Thymus (tissue), 11 donors: ENCODE results near the gene ANKS1B. TPM values are rescaled to one million over a fixed set of nuclear protein-coding genes. Genes with fewer than 3 reads are reported as not detected.

ENCODE experiments used
- DNase-seq, 9 donors: peaks; one replicate each; pipeline ENCODE4 v3.0.0-alpha.2; 2013; ENCODE audit warnings: low spot score in 9 of 9, low read depth in 6 of 9, missing footprints in 1 of 9
- H3K27ac ChIP-seq, 2 donors: one replicate each; pipeline ENCODE4 v1.5.1; 2013; ENCODE audit warnings: control low read depth in 1 of 2, low read depth in 1 of 2, low read length in 1 of 2, mild to moderate bottlenecking in 1 of 2, moderate library complexity in 1 of 2
- H3K27me3 ChIP-seq, 2 donors: one replicate each; pipeline ENCODE4 v1.5.1; 2013; ENCODE audit warnings: low read length in 1 of 2; ENCODE audit not compliant: control insufficient read depth in 2 of 2, insufficient read depth in 1 of 2
- H3K36me3 ChIP-seq, 2 donors: one replicate each; pipeline ENCODE4 v1.5.1; 2013; ENCODE audit warnings: low read length in 1 of 2, mild to moderate bottlenecking in 1 of 2, moderate library complexity in 1 of 2; ENCODE audit not compliant: control insufficient read depth in 2 of 2, insufficient read depth in 2 of 2
- H3K4me1 ChIP-seq, 2 donors: one replicate each; pipeline ENCODE4 v1.5.1; 2013; ENCODE audit warnings: low read length in 2 of 2; ENCODE audit not compliant: control insufficient read depth in 2 of 2, insufficient read depth in 2 of 2
- H3K4me3 ChIP-seq, 2 donors: one replicate each; pipeline ENCODE4 v1.5.1; 2013; ENCODE audit warnings: low read length in 2 of 2, control low read depth in 1 of 2, mild to moderate bottlenecking in 1 of 2
- H3K9me3 ChIP-seq, 2 donors: one replicate each; pipeline ENCODE4 v1.5.1; 2013; ENCODE audit warnings: low read length in 1 of 2, mild to moderate bottlenecking in 1 of 2; ENCODE audit not compliant: control insufficient read depth in 2 of 2, insufficient read depth in 1 of 2
- WGBS: extraction: QIAGEN DNeasy Blood & Tissue Kit; methylation state at CpG from one replicate; pipeline ENCODE4 v1.1.7; 2013; 5-methylcytosine and 5-hydroxymethylcytosine counted together
- polyA plus RNA-seq: library from polyadenylated mRNA; stranded (reverse); fragments of 200-250 nt; gene quantifications from one replicate; pipeline ENCODE4 v1.2.3, GENCODE V29; 2013
- total RNA-seq: library from RNA; stranded (reverse); fragments of 120-200 nt; gene quantifications from one replicate; pipeline ENCODE4 v1.2.4, GENCODE V29; 2013
- donor health status: healthy.

Gene ANKS1B
- total and polyA plus RNA-seq, 2 donors, result 3.5 to 4.9 TPM

DNA sequence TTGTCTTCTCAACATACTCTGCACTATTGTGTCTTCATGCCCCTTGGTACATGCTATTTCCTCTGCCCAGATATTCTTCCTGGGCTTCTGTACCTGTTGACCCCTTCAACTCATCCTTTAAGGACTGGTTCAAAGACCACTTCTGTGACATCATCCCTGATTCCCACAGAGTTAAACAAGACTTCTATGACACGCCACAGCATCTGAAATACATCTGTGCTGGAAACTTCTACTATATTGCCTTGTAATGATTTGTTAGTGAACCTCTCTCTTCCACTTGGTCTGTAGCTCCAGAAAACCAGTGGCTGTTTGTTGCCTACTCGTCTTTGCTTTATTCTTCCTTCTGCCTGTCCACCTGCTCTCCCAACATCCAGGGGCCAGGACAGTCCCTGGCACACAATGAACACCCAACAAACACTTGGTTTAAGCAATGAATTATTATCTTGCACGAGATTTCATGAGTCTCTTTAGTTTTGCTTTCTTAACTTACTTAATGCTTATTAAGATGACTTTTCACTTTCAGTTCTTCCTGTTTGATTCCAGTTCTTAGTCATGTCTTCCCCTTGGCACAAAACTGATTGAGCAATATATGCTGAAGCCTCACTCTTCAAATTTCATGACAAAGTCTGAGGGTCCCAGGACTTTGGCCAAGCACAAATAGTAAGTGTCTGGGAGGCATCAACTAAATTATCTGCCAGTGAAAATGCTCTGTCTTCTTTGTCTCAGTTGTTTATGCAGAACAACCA is 853.8 kb downstream of the ANKS1B start:
- no peaks in the 10 kb centered on the region for H3K9me3 ChIP-seq
- WGBS, result 77% methylated on average over 3 of the region's 3 CpGs

DNA sequence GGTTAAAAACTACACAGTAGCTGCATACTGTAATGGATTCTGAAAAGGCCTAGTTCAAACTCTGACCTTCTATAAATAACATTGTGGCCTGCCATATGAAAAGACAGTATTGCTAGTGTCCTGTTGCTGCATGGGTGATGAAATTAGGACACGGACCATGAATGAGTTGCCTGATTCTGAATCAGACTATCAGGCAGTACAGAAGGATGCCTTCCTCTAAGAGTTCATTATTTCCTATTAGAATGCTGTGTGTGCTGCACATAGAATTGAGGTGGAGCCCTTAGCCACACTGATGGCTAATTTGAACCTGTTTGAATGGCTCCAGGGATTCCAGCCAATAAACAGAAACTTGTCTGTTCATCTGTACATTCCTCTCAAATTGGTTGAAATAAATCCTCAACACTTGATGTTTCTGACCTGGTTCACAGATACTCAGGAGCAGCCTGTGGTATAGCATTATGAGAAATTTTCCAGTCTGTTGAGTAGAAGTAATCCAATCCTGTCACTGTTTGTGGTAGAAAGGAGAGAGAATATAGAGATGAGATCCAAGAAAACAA is 856.4 kb downstream of the ANKS1B start:
- H3K36me3 ChIP-seq, result no peaks in the 10 kb centered on the region
- H3K27ac ChIP-seq, result no peak overlapping the region
- H3K27me3 ChIP-seq, result no peaks in the 10 kb centered on the region
- DNase-seq, result no peak
- no peaks in the 10 kb centered on the region for H3K9me3 ChIP-seq
- no peak overlapping the region for H3K4me3 ChIP-seq
- 45% methylated on average over 1 of the region's 1 CpG for WGBS
- H3K4me1 ChIP-seq, result no peaks in the 10 kb centered on the region

More for the DNA sequence above, 853.8 kb downstream of the ANKS1B start:
- Histone ChIP-seq H3K4me3 (no peak overlapping the region), H3K27ac (peak overlapping the region in 1 of 2 donors; percentile 37), H3K4me1 (no peaks in the 10 kb centered on the region), H3K27me3 (no peaks in the 10 kb centered on the region), H3K36me3 (no peaks in the 10 kb centered on the region)
- DNase-seq, result peak in 1 of 9 donors; percentile 3

DNA sequence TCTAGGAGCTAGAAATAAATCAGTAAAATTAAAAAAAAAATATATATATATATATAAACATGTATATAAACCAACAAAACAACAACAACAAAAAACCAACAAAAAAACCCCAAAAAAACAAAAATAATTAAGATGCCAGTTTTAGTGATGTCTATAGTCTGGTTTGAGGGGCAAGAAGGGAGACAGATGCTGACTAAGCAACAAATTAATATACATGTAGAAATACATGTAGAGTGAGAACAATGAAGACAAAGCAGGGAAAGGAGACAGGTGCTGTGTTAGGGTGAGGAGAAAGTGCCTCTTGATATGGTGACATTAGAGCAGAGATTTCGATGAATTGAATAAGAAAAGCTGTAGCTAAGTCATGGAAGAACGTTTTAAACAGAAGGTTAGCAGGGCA is 861.8 kb downstream of the ANKS1B start:
- no peak for DNase-seq
- 57% methylated on average over 2 of the region's 2 CpGs for WGBS
- no peaks in the 10 kb centered on the region for H3K27me3 ChIP-seq
- no peaks in the 10 kb centered on the region for H3K9me3 ChIP-seq
- no peak overlapping the region for H3K4me3 ChIP-seq
- no peaks in the 10 kb centered on the region for H3K4me1 ChIP-seq
- H3K36me3 ChIP-seq, result no peaks in the 10 kb centered on the region
- no peak overlapping the region for H3K27ac ChIP-seq

DNA sequence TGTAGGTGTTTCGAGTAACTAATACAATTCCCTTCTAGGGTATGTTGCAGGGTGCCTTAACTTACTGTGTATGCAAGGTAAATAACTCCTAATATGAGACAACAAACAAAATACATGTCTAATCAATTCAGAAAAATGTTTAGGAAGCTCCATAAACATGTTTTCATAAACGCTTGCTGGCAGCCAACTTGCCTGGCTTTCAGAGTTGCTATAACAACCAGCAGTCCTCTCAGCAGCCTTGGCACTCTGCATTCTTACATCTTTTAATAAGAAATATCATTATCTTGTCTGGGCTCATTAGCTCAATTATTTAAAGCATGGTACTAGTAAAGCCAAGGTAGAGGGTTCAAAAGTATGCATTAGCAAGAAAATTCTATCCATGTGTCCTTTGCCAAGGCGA is 862.2 kb downstream of the ANKS1B start:
- no peaks in the 10 kb centered on the region for H3K9me3 ChIP-seq
- no peak overlapping the region for H3K4me3 ChIP-seq
- no peak for DNase-seq
- no peaks in the 10 kb centered on the region for H3K36me3 ChIP-seq
- H3K4me1 ChIP-seq, result no peaks in the 10 kb centered on the region
- no peaks in the 10 kb centered on the region for H3K27me3 ChIP-seq
- WGBS, result 95% methylated on average over 3 of the region's 3 CpGs
- no peak overlapping the region for H3K27ac ChIP-seq

DNA sequence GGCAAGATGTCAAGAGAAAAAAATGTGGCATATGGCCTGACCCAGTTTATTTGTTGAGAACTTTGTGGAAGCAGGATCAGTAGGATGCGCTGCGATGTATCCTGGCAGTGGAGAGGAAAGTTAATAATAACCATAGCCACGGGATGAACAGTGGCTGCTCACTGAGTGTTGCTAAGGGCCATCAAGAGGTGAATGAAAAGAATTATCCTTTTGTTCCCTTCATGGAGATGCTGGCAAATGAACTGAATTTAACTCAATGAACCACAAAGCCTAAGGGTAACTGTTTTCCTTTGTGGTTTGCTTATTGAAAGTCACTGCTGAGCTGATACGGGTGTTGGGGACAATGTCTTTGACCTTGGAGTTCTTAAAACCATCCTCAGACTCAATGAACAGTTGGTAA is 863.2 kb downstream of the ANKS1B start:
- no peak for DNase-seq
- 78% methylated on average over 4 of the region's 4 CpGs for WGBS
- H3K27ac ChIP-seq, result no peak overlapping the region
- H3K36me3 ChIP-seq, result no peaks in the 10 kb centered on the region
- H3K9me3 ChIP-seq, result no peaks in the 10 kb centered on the region
- H3K4me1 ChIP-seq, result no peaks in the 10 kb centered on the region
- no peak overlapping the region for H3K4me3 ChIP-seq
- H3K27me3 ChIP-seq, result no peaks in the 10 kb centered on the region

DNA sequence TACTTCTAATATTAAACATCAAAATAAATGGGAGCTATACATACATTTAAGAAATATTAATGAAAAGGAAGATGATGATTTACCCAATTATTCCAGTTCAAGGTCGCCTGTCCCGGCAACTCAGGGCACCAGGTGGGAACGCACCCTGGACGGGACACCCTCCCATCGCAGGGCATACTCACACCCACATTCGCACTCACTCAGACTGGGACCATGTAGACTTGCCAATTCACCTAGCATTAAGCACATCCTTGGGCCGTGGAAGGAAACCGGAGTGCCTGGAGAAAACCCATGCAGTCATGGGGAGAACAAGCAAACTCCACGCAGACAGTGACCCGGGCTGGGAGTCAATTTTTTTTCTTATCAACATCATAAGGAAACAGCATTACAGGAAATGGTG is 864.8 kb downstream of the ANKS1B start:
- no peaks in the 10 kb centered on the region for H3K27me3 ChIP-seq
- no peak for DNase-seq

DNA sequence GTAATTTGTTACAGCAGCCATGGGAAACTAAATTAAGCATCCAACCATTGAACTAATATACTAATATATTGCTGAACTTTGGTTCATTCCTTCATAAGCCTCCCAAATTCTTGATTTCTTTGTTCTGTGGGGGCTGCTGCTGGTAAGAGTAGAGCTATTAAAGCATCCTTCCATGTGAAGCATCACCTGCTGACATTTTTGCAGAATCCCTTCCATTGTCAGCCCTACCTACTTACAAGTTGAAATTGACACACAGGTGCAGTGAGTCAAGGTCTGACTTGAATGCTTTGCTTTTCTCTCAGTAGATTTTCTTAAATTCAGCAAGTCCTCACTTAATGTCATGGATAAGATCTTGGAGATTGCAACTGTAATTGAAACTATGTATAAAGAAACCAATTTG is 865.3 kb downstream of the ANKS1B start:
- Histone ChIP-seq H3K4me1 (no peaks in the 10 kb centered on the region), H3K27me3 (no peaks in the 10 kb centered on the region), H3K4me3 (no peak overlapping the region), H3K27ac (no peak overlapping the region), H3K36me3 (no peaks in the 10 kb centered on the region), H3K9me3 (no peaks in the 10 kb centered on the region)
- DNase-seq, result no peak

More for the DNA sequence above, 864.8 kb downstream of the ANKS1B start:
- Histone ChIP-seq H3K27ac (no peak overlapping the region), H3K36me3 (no peaks in the 10 kb centered on the region), H3K9me3 (no peaks in the 10 kb centered on the region), H3K4me1 (no peaks in the 10 kb centered on the region), H3K4me3 (no peak overlapping the region)
- WGBS, result 79% methylated on average over 10 of the region's 10 CpGs

DNA sequence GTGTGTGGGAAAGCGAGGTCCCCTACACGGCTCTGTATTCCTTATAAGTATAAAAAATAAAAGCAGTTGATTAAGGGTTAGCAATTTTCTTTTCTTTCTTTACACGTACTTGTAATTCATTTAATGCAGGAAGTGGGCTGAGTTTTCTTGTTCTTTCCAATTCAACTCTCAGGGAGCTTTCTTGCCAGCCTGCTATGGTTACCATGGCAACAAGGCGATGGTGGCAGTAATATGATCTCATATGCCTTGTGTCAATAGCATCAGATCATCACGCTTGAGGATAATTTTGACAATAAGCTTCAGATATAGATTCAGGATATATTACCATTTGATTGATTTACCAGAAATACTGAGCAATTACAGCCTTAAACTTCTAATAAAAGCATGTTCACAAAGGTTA is 873.1 kb downstream of the ANKS1B start:
- 72% methylated on average over 5 of the region's 5 CpGs for WGBS
- Histone ChIP-seq H3K36me3 (no peaks in the 10 kb centered on the region), H3K27ac (no peak overlapping the region), H3K4me1 (no peaks in the 10 kb centered on the region), H3K9me3 (no peaks in the 10 kb centered on the region), H3K27me3 (no peaks in the 10 kb centered on the region), H3K4me3 (no peak overlapping the region)
- DNase-seq, result no peak

DNA sequence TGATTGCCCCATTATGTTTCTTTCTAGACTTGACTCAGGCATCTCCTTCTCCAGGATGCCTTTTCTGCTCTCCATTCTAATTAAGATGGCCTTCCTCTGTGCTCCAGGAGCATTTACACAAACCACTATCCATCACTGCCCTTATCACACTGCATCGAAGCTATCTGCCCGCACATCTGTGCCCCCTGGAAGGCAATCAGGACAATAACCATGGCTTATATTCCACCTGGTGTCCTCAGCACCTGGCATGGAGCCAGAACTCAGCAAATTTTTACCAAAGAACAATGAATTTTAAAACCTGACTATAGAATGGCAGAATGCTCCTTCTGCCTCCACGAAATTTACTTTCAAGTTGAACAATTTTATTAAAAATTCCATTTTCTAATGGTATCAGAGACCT is 873.9 kb downstream of the ANKS1B start:
- Histone ChIP-seq H3K36me3 (no peaks in the 10 kb centered on the region), H3K4me1 (no peaks in the 10 kb centered on the region), H3K9me3 (no peaks in the 10 kb centered on the region), H3K27me3 (no peaks in the 10 kb centered on the region), H3K4me3 (no peak overlapping the region), H3K27ac (no peak overlapping the region)
- 69% methylated on average over 3 of the region's 3 CpGs for WGBS
- no peak for DNase-seq
